Fibroblast of pulmonary artery (primary cell): ENCODE data around the gene SLC39A9.
A peak's percentile ranks its signal among the peaks of the same experiment; 100 is the strongest.

Source experiments
- DNase-seq: peaks from one replicate; pipeline ENCODE4 v3.0.0-alpha.2; 2010; ENCODE audit warnings: low read depth
- H3K4me3 ChIP-seq: replicated peaks from 2 replicates; pipeline ENCODE4 v1.5.1; 2011; ENCODE audit warnings: low read depth, mild to moderate bottlenecking, control low read depth, low read length, moderate library complexity
- CTCF ChIP-seq: IDR thresholded peaks from 2 replicates; pipeline ENCODE4 v1.5.1; 2011; ENCODE audit warnings: mild to moderate bottlenecking, control low read depth, low read length, inconsistent platforms; ENCODE audit errors: missing control alignments

SLC39A9 gene

GRCh38 chr14:69398053-69398817 is at the start of gene SLC39A9, which contains the start of gene ERH:
TSS of gene SLC39A9 (plus strand) at chr14:69398692. CDS start at chr14:69399370, 678 bp downstream.
TSS of gene ERH (minus strand) at chr14:69398299. CDS start at chr14:69398233, 66 bp downstream.
- peak within 1 kb of the TSS; percentile 95 for H3K4me3 ChIP-seq
- no peak for TF ChIP-seq CTCF
- DNase-seq, result peak; percentile 98

- no peak overlapping the region for H3K4me3 ChIP-seq
- no peak for DNase-seq
- no peak for TF ChIP-seq CTCF
Measured at GRCh38 chr14:69349091-69349777, 49.3 kb upstream of the SLC39A9 start.

- no peak overlapping the region for H3K4me3 ChIP-seq
- no peak for TF ChIP-seq CTCF
- no peak for DNase-seq
Measured at GRCh38 chr14:69350892-69351291, 47.6 kb upstream of the SLC39A9 start.

GRCh38 chr14:69351385-69351784 is 47.1 kb upstream of the SLC39A9 start:
- TF ChIP-seq CTCF, result no peak
- no peak for DNase-seq
- H3K4me3 ChIP-seq, result no peak overlapping the region

- no peak for TF ChIP-seq CTCF
- DNase-seq, result no peak
- no peak overlapping the region for H3K4me3 ChIP-seq
Measured at GRCh38 chr14:69351911-69352310, 46.6 kb upstream of the SLC39A9 start.

GRCh38 chr14:69353168-69353567 is 45.3 kb upstream of the SLC39A9 start:
- no peak overlapping the region for H3K4me3 ChIP-seq
- DNase-seq, result no peak
- no peak for TF ChIP-seq CTCF
